Stimulated activated memory B cell treated with anti-CD40 and anti-IgM and Interleukin-4, amounts not matched to agents 10 μg/mL and 1 μg/mL and 100 μg/mL, for 72 hours (primary cell): ENCODE measurements around the gene AATK.

ENCODE experiments used
- ATAC-seq: fragments of 150-1000 bp; cut with Tn5 transposase; 2 replicates; pipeline ENCODE4 v1.10.0; 2021
- H3K27ac Mint-ChIP-seq: one replicate; pipeline ENCODE4 v1.8.0; 2022; ENCODE audit warnings: mild to moderate bottlenecking, mixed read lengths
- H3K27me3 Mint-ChIP-seq: one replicate; pipeline ENCODE4 v1.8.0; 2022; ENCODE audit warnings: mixed read lengths
- H3K36me3 Mint-ChIP-seq: one replicate; pipeline ENCODE4 v1.8.0; 2022; ENCODE audit warnings: mixed read lengths
- H3K4me1 Mint-ChIP-seq: one replicate; pipeline ENCODE4 v1.8.0; 2022; ENCODE audit warnings: mixed read lengths
- H3K4me3 Mint-ChIP-seq: one replicate; pipeline ENCODE4 v1.8.0; 2022; ENCODE audit warnings: mild to moderate bottlenecking, moderate library complexity, mixed read lengths
- H3K9me3 Mint-ChIP-seq: one replicate; pipeline ENCODE4 v1.8.0; 2022; ENCODE audit warnings: mixed read lengths

AATK gene

GRCh38 chr17:81200695-81201580 is 34.9 kb upstream of the AATK start:
- Mint-ChIP-seq H3K4me1 (no peaks in the 10 kb centered on the region), H3K9me3 (no peaks in the 10 kb centered on the region), H3K4me3 (no peak overlapping the region), H3K27ac (no peak overlapping the region), H3K36me3 (peaks cover 44% of the 10 kb centered on the region), H3K27me3 (no peaks in the 10 kb centered on the region)
- ATAC-seq = no peak

GRCh38 chr17:81200201-81200600 is 34.2 kb upstream of the AATK start:
- H3K4me3 Mint-ChIP-seq = no peak overlapping the region
- H3K27me3 Mint-ChIP-seq = no peaks in the 10 kb centered on the region
- no peaks in the 10 kb centered on the region for H3K4me1 Mint-ChIP-seq
- no peak overlapping the region for H3K27ac Mint-ChIP-seq
- ATAC-seq = no peak
- peaks cover 39% of the 10 kb centered on the region for H3K36me3 Mint-ChIP-seq
- no peaks in the 10 kb centered on the region for H3K9me3 Mint-ChIP-seq

GRCh38 chr17:81199482-81199830 is 33.4 kb upstream of the AATK start:
- no peak overlapping the region for H3K27ac Mint-ChIP-seq
- H3K27me3 Mint-ChIP-seq = no peaks in the 10 kb centered on the region
- peaks cover 39% of the 10 kb centered on the region for H3K36me3 Mint-ChIP-seq
- no peak overlapping the region for H3K4me3 Mint-ChIP-seq
- no peak for ATAC-seq
- H3K9me3 Mint-ChIP-seq = no peaks in the 10 kb centered on the region
- H3K4me1 Mint-ChIP-seq = no peaks in the 10 kb centered on the region

GRCh38 chr17:81198826-81199481 is 32.9 kb upstream of the AATK start:
- H3K27me3 Mint-ChIP-seq = no peaks in the 10 kb centered on the region
- H3K9me3 Mint-ChIP-seq = no peaks in the 10 kb centered on the region
- H3K27ac Mint-ChIP-seq = no peak overlapping the region
- H3K4me3 Mint-ChIP-seq = no peak overlapping the region
- ATAC-seq = no peak
- H3K4me1 Mint-ChIP-seq = no peaks in the 10 kb centered on the region
- H3K36me3 Mint-ChIP-seq = peaks cover 44% of the 10 kb centered on the region

GRCh38 chr17:81197831-81198490 is 31.9 kb upstream of the AATK start:
- Mint-ChIP-seq H3K9me3 (no peaks in the 10 kb centered on the region), H3K36me3 (peaks cover 41% of the 10 kb centered on the region), H3K27ac (no peak overlapping the region), H3K27me3 (no peaks in the 10 kb centered on the region), H3K4me1 (no peaks in the 10 kb centered on the region), H3K4me3 (no peak overlapping the region)
- ATAC-seq = no peak

- no peaks in the 10 kb centered on the region for H3K27me3 Mint-ChIP-seq
- H3K4me1 Mint-ChIP-seq = no peaks in the 10 kb centered on the region
- peak; percentile 41 for ATAC-seq
- no peak overlapping the region for H3K27ac Mint-ChIP-seq
- no peaks in the 10 kb centered on the region for H3K9me3 Mint-ChIP-seq
- peaks cover 36% of the 10 kb centered on the region for H3K36me3 Mint-ChIP-seq
- H3K4me3 Mint-ChIP-seq = no peak overlapping the region
These were observed 31.4 kb upstream of the AATK start for GRCh38 chr17:81197409-81197795.

- no peaks in the 10 kb centered on the region for H3K4me1 Mint-ChIP-seq
- ATAC-seq = no peak
These were observed 30.7 kb upstream of the AATK start for GRCh38 chr17:81196505-81197408.

GRCh38 chr17:81195941-81196495 is 30.0 kb upstream of the AATK start:
- Mint-ChIP-seq H3K27me3 (no peaks in the 10 kb centered on the region), H3K4me1 (no peaks in the 10 kb centered on the region), H3K9me3 (no peaks in the 10 kb centered on the region), H3K4me3 (no peak overlapping the region), H3K27ac (no peak overlapping the region), H3K36me3 (peaks cover 31% of the 10 kb centered on the region)
- no peak for ATAC-seq

More at GRCh38 chr17:81196505-81197408, 30.7 kb upstream of the AATK start:
- Mint-ChIP-seq H3K36me3 (peaks cover 31% of the 10 kb centered on the region), H3K27me3 (no peaks in the 10 kb centered on the region), H3K27ac (no peak overlapping the region), H3K9me3 (no peaks in the 10 kb centered on the region), H3K4me3 (no peak overlapping the region)

GRCh38 chr17:81194941-81195901 is 29.2 kb upstream of the AATK start:
- Mint-ChIP-seq H3K27me3 (no peaks in the 10 kb centered on the region), H3K9me3 (no peaks in the 10 kb centered on the region), H3K4me3 (no peak overlapping the region), H3K36me3 (peaks cover 31% of the 10 kb centered on the region), H3K4me1 (no peaks in the 10 kb centered on the region), H3K27ac (peak overlapping the region; percentile 65)
- no peak for ATAC-seq

GRCh38 chr17:81194225-81194760 is 28.3 kb upstream of the AATK start:
- Mint-ChIP-seq H3K4me3 (no peak overlapping the region), H3K27ac (peak overlapping the region; percentile 65), H3K27me3 (no peaks in the 10 kb centered on the region), H3K36me3 (peaks cover 31% of the 10 kb centered on the region), H3K4me1 (no peaks in the 10 kb centered on the region), H3K9me3 (no peaks in the 10 kb centered on the region)
- ATAC-seq = no peak

- no peak overlapping the region for H3K4me3 Mint-ChIP-seq
These were observed 27.6 kb upstream of the AATK start for GRCh38 chr17:81193470-81194224.

GRCh38 chr17:81193051-81193410 is 27.0 kb upstream of the AATK start:
- no peaks in the 10 kb centered on the region for H3K9me3 Mint-ChIP-seq
- H3K4me3 Mint-ChIP-seq = no peak overlapping the region
- H3K27me3 Mint-ChIP-seq = no peaks in the 10 kb centered on the region
- H3K36me3 Mint-ChIP-seq = peaks cover 28% of the 10 kb centered on the region
- ATAC-seq = no peak
- H3K4me1 Mint-ChIP-seq = no peaks in the 10 kb centered on the region
- H3K27ac Mint-ChIP-seq = no peak overlapping the region

More at GRCh38 chr17:81193470-81194224, 27.6 kb upstream of the AATK start:
- Mint-ChIP-seq H3K9me3 (no peaks in the 10 kb centered on the region), H3K27me3 (no peaks in the 10 kb centered on the region), H3K4me1 (no peaks in the 10 kb centered on the region), H3K36me3 (peaks cover 34% of the 10 kb centered on the region), H3K27ac (no peak overlapping the region)
- ATAC-seq = no peak
